Type B pancreatic cell (in vitro differentiated cells): Measurements from ENCODE around the gene GZF1. TPM values are rescaled to one million over a fixed set of nuclear protein-coding genes. Genes with fewer than 3 reads are reported as not detected.

Experiments used
- DNase-seq: peaks from one replicate; pipeline ENCODE4 v3.0.0; 2021; ENCODE audit warnings: mixed read lengths; ENCODE audit not compliant: unreplicated experiment; ENCODE audit errors: extremely low spot score
- H3K27ac Mint-ChIP-seq: 2 replicates; pipeline ENCODE4 v1.8.0; 2021; ENCODE audit warnings: mild to moderate bottlenecking, mixed read lengths
- H3K27me3 Mint-ChIP-seq: 2 replicates; pipeline ENCODE4 v1.8.0; 2021; ENCODE audit warnings: mixed read lengths
- H3K36me3 Mint-ChIP-seq: 2 replicates; pipeline ENCODE4 v1.8.0; 2021; ENCODE audit warnings: mixed read lengths
- H3K4me1 Mint-ChIP-seq: one replicate; pipeline ENCODE4 v1.8.0; 2021; ENCODE audit warnings: mixed read lengths; ENCODE audit not compliant: unreplicated experiment
- H3K4me3 Mint-ChIP-seq: 2 replicates; pipeline ENCODE4 v1.8.0; 2021; ENCODE audit warnings: mild to moderate bottlenecking, mixed read lengths
- H3K9me3 Mint-ChIP-seq: 2 replicates; pipeline ENCODE4 v1.8.0; 2021; ENCODE audit warnings: mixed read lengths
- total RNA-seq: library from RNA; stranded (reverse); gene quantifications from 2 replicates; pipeline ENCODE4 v1.2.1, GENCODE V29; 2021; ENCODE audit warnings: low replicate concordance
- TF ChIP-seq, protein P1 (sequence below): fragments of 200-600 bp; sonication (generic); conservative IDR thresholded peaks from 2 replicates; pipeline ENCODE4 v1.5.0; 2021; ENCODE audit warnings: antibody characterized with exemption, mild to moderate bottlenecking

GZF1 gene
- total RNA-seq, 1 donor from 2014 or later, result 13.4 TPM

- no peaks in the 10 kb centered on the region for H3K9me3 Mint-ChIP-seq
- peaks cover 10% of the 10 kb centered on the region for H3K36me3 Mint-ChIP-seq
- TF ChIP-seq, protein P1, sequence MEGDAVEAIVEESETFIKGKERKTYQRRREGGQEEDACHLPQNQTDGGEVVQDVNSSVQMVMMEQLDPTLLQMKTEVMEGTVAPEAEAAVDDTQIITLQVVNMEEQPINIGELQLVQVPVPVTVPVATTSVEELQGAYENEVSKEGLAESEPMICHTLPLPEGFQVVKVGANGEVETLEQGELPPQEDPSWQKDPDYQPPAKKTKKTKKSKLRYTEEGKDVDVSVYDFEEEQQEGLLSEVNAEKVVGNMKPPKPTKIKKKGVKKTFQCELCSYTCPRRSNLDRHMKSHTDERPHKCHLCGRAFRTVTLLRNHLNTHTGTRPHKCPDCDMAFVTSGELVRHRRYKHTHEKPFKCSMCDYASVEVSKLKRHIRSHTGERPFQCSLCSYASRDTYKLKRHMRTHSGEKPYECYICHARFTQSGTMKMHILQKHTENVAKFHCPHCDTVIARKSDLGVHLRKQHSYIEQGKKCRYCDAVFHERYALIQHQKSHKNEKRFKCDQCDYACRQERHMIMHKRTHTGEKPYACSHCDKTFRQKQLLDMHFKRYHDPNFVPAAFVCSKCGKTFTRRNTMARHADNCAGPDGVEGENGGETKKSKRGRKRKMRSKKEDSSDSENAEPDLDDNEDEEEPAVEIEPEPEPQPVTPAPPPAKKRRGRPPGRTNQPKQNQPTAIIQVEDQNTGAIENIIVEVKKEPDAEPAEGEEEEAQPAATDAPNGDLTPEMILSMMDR, result no peak
- peak overlapping the region; percentile 96 for H3K27ac Mint-ChIP-seq
- DNase-seq, result no peak
- H3K4me1 Mint-ChIP-seq, result peaks cover 23% of the 10 kb centered on the region
- no peaks in the 10 kb centered on the region for H3K27me3 Mint-ChIP-seq
- peak overlapping the region; percentile 92 for H3K4me3 Mint-ChIP-seq
Measured at GRCh38 chr20:23360531-23360930, 1.5 kb upstream of the GZF1 start.

GRCh38 chr20:23361119-23361475 is 885 bp upstream of the GZF1 start:
- Mint-ChIP-seq H3K36me3 (peaks cover 13% of the 10 kb centered on the region), H3K4me3 (peak overlapping the region; percentile 92), H3K4me1 (peaks cover 25% of the 10 kb centered on the region), H3K27me3 (no peaks in the 10 kb centered on the region), H3K9me3 (no peaks in the 10 kb centered on the region), H3K27ac (peak overlapping the region; percentile 96)
- TF ChIP-seq, protein P1, result no peak
- no peak for DNase-seq

DNA sequence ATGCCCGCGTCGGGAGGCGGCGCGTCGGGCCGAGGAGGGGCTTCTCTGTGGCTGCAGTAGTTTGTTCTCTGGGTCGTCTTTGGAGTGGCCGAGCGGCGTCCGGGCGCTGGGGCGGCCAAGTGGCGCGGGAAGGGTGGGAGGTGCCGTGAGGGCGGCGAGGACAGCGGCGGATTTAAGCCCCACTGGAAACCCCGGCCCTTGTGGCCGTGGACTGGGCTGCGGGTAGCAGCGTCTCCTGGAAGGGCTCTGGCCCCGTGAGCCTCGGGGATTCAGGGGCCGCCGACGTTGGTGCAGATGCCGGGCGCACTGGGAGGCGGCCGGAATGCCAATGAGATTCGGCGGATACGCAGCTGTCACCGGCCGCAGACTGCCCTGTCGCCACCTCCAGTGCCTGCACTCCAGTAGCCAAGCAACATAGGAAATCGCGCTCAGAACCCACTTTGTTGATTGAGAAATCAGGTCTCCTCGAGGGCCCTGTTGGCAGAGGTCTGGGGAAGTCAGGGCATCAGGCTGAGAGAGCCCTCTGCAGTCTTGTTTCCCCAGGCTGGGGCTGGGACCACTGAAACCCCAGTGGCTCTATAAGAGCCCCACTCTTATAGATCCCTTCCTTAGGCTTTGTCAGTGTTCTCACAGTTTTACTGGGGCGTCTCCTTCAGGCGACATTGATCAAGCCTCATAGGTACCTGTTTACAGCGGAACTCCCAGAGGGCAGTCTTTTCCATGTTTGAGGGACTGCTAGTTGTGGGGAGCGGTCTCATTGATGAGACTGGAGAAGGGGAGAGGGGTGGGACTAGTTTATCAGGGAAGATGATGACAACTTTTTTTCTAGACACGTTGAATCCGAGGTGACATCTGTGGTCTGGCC is 642 bp downstream of the GZF1 start:
- H3K4me3 Mint-ChIP-seq, result peak overlapping the region; percentile 95
- H3K4me1 Mint-ChIP-seq, result peaks cover 35% of the 10 kb centered on the region
- no peaks in the 10 kb centered on the region for H3K9me3 Mint-ChIP-seq
- TF ChIP-seq, protein P1, result no peak
- peak overlapping the region; percentile 22 for H3K27ac Mint-ChIP-seq
- DNase-seq, result no peak
- H3K27me3 Mint-ChIP-seq, result no peaks in the 10 kb centered on the region
- H3K36me3 Mint-ChIP-seq, result peaks cover 18% of the 10 kb centered on the region

DNA sequence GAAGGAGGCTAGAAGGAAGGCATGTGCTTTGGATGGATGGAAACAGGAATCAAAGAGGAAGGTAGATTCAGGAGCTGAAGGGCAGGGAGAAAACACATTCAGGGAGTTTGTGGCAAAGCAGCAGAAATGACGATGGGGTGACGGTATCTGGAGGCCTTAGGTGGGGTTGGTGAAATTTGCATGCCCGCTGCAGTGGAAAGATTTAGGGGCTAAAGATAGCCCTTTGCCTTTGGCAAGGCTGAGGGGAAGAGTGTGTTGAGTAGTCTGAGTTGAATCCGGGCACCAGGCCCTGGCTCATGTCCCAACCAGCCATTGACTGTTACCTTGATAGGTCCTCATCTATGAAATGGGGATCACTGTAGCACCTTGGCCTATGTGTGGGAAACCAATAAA is 1.3 kb downstream of the GZF1 start:
- peaks cover 18% of the 10 kb centered on the region for H3K36me3 Mint-ChIP-seq
- H3K27me3 Mint-ChIP-seq, result no peaks in the 10 kb centered on the region
- peak overlapping the region; percentile 95 for H3K4me3 Mint-ChIP-seq
- no peaks in the 10 kb centered on the region for H3K9me3 Mint-ChIP-seq
- H3K27ac Mint-ChIP-seq, result peak overlapping the region; percentile 22
- no peak for DNase-seq
- TF ChIP-seq, protein P1, result no peak
- peaks cover 41% of the 10 kb centered on the region for H3K4me1 Mint-ChIP-seq

- H3K27me3 Mint-ChIP-seq, result no peaks in the 10 kb centered on the region
- TF ChIP-seq, protein P1, result no peak
- H3K36me3 Mint-ChIP-seq, result peaks cover 28% of the 10 kb centered on the region
- H3K27ac Mint-ChIP-seq, result peak overlapping the region; percentile 64
- H3K9me3 Mint-ChIP-seq, result no peaks in the 10 kb centered on the region
- peaks cover 39% of the 10 kb centered on the region for H3K4me1 Mint-ChIP-seq
- DNase-seq, result no peak
- H3K4me3 Mint-ChIP-seq, result peak overlapping the region; percentile 71
Measured at GRCh38 chr20:23365390-23366165, 3.6 kb downstream of the GZF1 start.
